T-cell (primary cell): ENCODE data around the gene UPK3A. TPM values are rescaled to one million over a fixed set of nuclear protein-coding genes. Genes with fewer than 3 reads are reported as not detected.

Experiments used
- ATAC-seq, 4 experiments: fragments of 200-7000 bp in 3 of 4; fragments of 150-1000 bp in 1 of 4; cut with Tn5 transposase; replicated peaks in 1 of 4; 1 replicate in 3 of 4; 2 replicates in 1 of 4; pipeline ENCODE4 v1.10.0; 2021; ENCODE audit warnings: moderate library complexity in 3 of 4, mild to moderate bottlenecking in 2 of 4, moderate number of reproducible peaks in 1 of 4
- CTCF ChIA-PET, 2 donors: fragments of 300-600 bp; sonication (Branson Sonifier 250); formaldehyde crosslinking; loops; one replicate each; lab custom pipeline; 2022; ENCODE audit warnings: antibody characterized with exemption in 2 of 2; lab: Charles Lee
- POLR2A ChIA-PET, 2 donors: fragments of 300-600 bp; sonication (Branson Sonifier 250); formaldehyde crosslinking; loops; one replicate each; lab custom pipeline; 2022; ENCODE audit warnings: antibody characterized with exemption in 2 of 2; lab: Charles Lee
- DNase-seq, 35 experiments: peaks; one replicate each; pipeline versions ENCODE4 v3.0.0 to v3.0.0-alpha.2; 2013 to 2023
- H3K27ac ChIP-seq: one replicate; pipeline ENCODE4 v1.5.1; 2013; ENCODE audit warnings: low read length
- H3K27me3 ChIP-seq, 2 experiments: replicated peaks in 1 of 2; 1 replicate in 1 of 2; 2 replicates in 1 of 2; pipeline versions ENCODE4 v1.6.1 to v1.7.0; 2013; ENCODE audit warnings: low read length in 1 of 2, mixed read lengths in 1 of 2; ENCODE audit not compliant: control insufficient read depth in 2 of 2, insufficient read depth in 2 of 2; ENCODE audit errors: extremely low read depth in 1 of 2
- H3K36me3 ChIP-seq, 2 donors: 1 replicate in 1 of 2; 2 replicates in 1 of 2; pipeline versions ENCODE4 v1.6.1 to v1.7.0; 2013; ENCODE audit warnings: low read length in 1 of 2; ENCODE audit not compliant: control insufficient read depth in 2 of 2, insufficient read depth in 1 of 2; ENCODE audit errors: extremely low read depth in 1 of 2
- H3K4me1 ChIP-seq, 2 experiments: 1 replicate in 1 of 2; 2 replicates in 1 of 2; pipeline versions ENCODE4 v1.6.1 to v1.7.0; 2013; ENCODE audit warnings: low read length in 2 of 2, mixed read lengths in 1 of 2; ENCODE audit not compliant: insufficient read depth in 2 of 2, control insufficient read depth in 1 of 2; ENCODE audit errors: extremely low read depth in 1 of 2
- H3K4me3 ChIP-seq, 2 donors: 1 replicate in 1 of 2; 2 replicates in 1 of 2; pipeline versions ENCODE4 v1.5.1 to v1.7.0; 2013; ENCODE audit warnings: mild to moderate bottlenecking in 2 of 2, low read length in 1 of 2, moderate library complexity in 1 of 2; ENCODE audit not compliant: control insufficient read depth in 1 of 2; ENCODE audit errors: extremely low read depth in 1 of 2
- H3K9me3 ChIP-seq: 2 replicates; pipeline ENCODE4 v1.7.0; 2013
- H3K27ac Mint-ChIP-seq, 2 donors: one replicate each; pipeline ENCODE4 v1.8.0; 2020 to 2021; ENCODE audit warnings: mild to moderate bottlenecking in 2 of 2, mixed read lengths in 2 of 2
- H3K27me3 Mint-ChIP-seq, 2 donors: one replicate each; pipeline ENCODE4 v1.8.0; 2021 to 2022; ENCODE audit warnings: mixed read lengths in 2 of 2
- H3K36me3 Mint-ChIP-seq: one replicate; pipeline ENCODE4 v1.8.0; 2021; ENCODE audit warnings: mixed read lengths
- H3K4me1 Mint-ChIP-seq, 3 donors: one replicate each; pipeline ENCODE4 v1.8.0; 2020 to 2022; ENCODE audit warnings: mixed read lengths in 3 of 3, mild to moderate bottlenecking in 1 of 3
- H3K4me3 Mint-ChIP-seq, 3 donors: one replicate each; pipeline ENCODE4 v1.8.0; 2020 to 2022; ENCODE audit warnings: mild to moderate bottlenecking in 3 of 3, mixed read lengths in 3 of 3, moderate library complexity in 3 of 3
- H3K9me3 Mint-ChIP-seq, 3 donors: one replicate each; pipeline ENCODE4 v1.8.0; 2020 to 2022; ENCODE audit warnings: mixed read lengths in 3 of 3
- WGBS: methylation state at CpG from one replicate; pipeline ENCODE4 v1.1.5; 2013; ENCODE audit warnings: missing lambda C conversion rate; ENCODE audit not compliant: insufficient coverage; 5-methylcytosine and 5-hydroxymethylcytosine counted together
- total RNA-seq, 35 experiments: library from RNA in 6 of 35; stranded (reverse) in 6 of 35; fragments of 120-200 nt in 1 of 35; gene quantifications; one replicate each; pipeline versions ENCODE4 v1.2.1 to v1.2.4 and lab custom pipeline; 2013 to 2026

The UPK3A gene
- total RNA-seq, 5 donors from 2014 or later (not counting 1 experiment from before 2014, with no cell fraction given) = not detected

DNA sequence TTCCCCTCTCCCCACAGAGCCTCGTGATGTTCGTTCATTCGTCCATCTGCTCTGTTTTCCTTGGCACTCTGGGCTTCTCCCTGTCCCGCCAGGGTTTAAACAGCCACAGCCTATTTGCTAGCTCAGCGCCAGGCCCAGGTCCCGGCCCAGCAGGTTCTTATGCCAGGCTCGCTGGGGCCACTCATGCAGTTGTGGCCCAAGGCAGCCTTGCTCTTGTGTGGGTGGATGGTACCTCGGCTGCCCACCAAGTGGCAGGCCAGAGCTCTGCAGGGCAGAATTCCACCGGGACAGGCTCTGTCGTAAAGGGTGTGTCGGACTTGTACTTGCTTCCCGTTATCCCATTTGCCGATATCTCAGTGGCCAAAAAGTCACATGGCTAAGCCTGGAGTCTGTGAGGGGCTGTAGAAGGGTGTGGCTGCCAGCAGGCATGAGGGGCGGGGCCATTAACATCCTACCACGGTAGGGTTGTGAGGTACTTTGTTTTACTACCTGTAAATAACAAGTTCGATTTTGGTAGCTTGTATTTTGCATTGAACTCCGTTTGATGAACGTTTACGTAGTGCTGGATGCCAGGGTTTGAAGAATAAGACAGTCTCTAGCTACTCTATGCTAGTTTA is 32.9 kb downstream of the UPK3A start:
- H3K27me3 ChIP-seq = no peaks in the 10 kb centered on the region
- Mint-ChIP-seq H3K4me3 (peak overlapping the region; percentile 78 to 84 (median 80)), H3K36me3 (peaks cover 18% of the 10 kb centered on the region), H3K9me3 (no peaks in the 10 kb centered on the region), H3K27ac (peak overlapping the region; percentile 98 to 99), H3K4me1 (peaks cover 89 to 97% (median 94%) of the 10 kb centered on the region in 3 donors), H3K27me3 (no peaks in the 10 kb centered on the region)
- DNase-seq (peak in 32 of 35 experiments; percentile 32 to 73 (median 58)), ATAC-seq (peak in 2 of 4 experiments; percentile 3 to 28)
- peaks cover 0 to 6% of the 10 kb centered on the region in 2 donors for H3K36me3 ChIP-seq
- ChIA-PET POLR2A (interaction anchor here (0.6 to 1.8 kb wide), 4 partner anchors 16 to 84 kb away, joined by 3 to 4 read pairs (median 3); partner anchors contain the start of gene UPK3A (in 1 of the 2)), CTCF (no interaction called here)
- 96% methylated on average over 8 of the region's 19 CpGs for WGBS
- H3K27ac ChIP-seq = peak overlapping the region; percentile 98
- H3K9me3 ChIP-seq = no peaks in the 10 kb centered on the region
- H3K4me1 ChIP-seq = peaks cover 16 to 69% of the 10 kb centered on the region in 2 experiments
- peak overlapping the region in 1 of 2 donors; percentile 40 for H3K4me3 ChIP-seq

DNA sequence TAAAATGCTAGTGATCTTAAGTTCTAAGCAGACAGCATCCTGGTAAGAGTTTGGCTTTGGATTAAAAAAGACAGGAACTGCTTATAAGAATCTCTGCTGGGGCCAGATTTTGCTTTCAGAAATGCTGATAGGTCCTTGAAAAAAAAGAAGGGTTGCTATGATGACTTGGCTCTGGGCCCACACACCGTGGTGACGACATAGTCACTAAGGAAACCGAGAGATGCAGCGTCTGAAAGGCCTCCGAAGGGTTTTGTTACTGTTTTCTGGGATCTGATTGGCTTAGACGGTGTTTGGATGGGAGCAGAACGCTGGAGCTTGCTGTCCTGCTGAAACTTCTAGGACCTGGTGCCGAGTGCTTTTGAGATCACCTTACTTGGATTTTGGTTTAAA is 33.4 kb downstream of the UPK3A start:
- DNase-seq (peak; percentile 75 to 97 (median 92)), ATAC-seq (peak; percentile 75 to 87 (median 84))
- no peaks in the 10 kb centered on the region for H3K9me3 ChIP-seq
- peaks cover 3 to 11% of the 10 kb centered on the region in 2 donors for H3K36me3 ChIP-seq
- H3K4me1 ChIP-seq = peaks cover 16 to 66% of the 10 kb centered on the region in 2 experiments
- H3K27me3 ChIP-seq = no peaks in the 10 kb centered on the region
- H3K27me3 Mint-ChIP-seq = no peaks in the 10 kb centered on the region
- peaks cover 17% of the 10 kb centered on the region for H3K36me3 Mint-ChIP-seq
- H3K9me3 Mint-ChIP-seq = no peaks in the 10 kb centered on the region
- 2% methylated on average over 8 of the region's 8 CpGs for WGBS
- CTCF ChIA-PET = interaction anchor here in 1 of 2 donors (1.1 kb wide), 1 partner anchor 79 kb away, joined by 3 read pairs; no protein-coding TSS in a partner anchor
- H3K27ac ChIP-seq = peak overlapping the region; percentile 98
- H3K27ac Mint-ChIP-seq = peak overlapping the region; percentile 98 to 99
- POLR2A ChIA-PET = interaction anchor here (0.6 to 1.8 kb wide), 2 partner anchors 16 to 17 kb away, joined by 3 to 4 read pairs; no protein-coding TSS in a partner anchor
- peak overlapping the region; percentile 15 to 40 for H3K4me3 ChIP-seq
- H3K4me1 Mint-ChIP-seq = peaks cover 89 to 97% (median 92%) of the 10 kb centered on the region in 3 donors
- H3K4me3 Mint-ChIP-seq = peak overlapping the region; percentile 78 to 84 (median 80)

DNA sequence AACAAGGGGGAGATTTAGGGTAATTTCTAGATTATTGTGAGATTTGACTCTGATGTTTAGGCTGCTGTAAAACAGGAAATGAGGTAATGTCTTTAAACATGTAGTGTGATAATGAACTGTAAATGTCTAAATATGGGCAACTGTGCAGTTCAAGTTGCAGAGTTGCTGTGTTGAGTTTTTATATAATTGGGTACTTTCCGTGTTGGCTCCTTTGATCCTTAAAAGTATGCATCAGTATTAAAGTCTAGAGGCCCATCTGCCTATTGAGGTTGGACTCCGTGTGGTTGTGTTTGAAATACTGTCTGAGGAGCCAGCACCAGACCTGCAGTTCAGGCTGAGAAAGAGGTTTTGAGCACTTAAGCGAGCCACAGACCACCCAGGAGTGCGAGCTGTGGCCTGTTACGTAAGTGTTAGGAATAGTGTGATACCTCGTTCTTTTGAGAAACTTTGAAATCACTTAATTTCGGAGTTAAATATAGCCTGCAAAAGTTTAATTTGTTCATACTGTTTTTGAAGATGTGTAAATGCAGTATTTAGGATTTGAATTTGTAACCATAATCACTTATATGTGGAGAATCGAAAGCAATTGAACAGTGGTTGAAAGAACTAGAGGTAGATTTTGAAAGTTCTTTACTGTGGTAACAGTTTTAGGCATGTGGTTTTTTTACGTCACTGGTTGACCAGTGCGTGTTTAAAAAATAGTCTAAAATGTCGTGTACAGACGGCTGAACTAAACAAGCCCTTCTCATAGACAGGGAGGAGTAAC is 34.0 kb downstream of the UPK3A start:
- H3K4me1 Mint-ChIP-seq = peaks cover 90 to 97% (median 94%) of the 10 kb centered on the region in 3 donors
- Histone ChIP-seq H3K4me3 (peak overlapping the region; percentile 15 to 40), H3K9me3 (no peaks in the 10 kb centered on the region), H3K4me1 (peaks cover 16 to 66% of the 10 kb centered on the region in 2 experiments), H3K27me3 (no peaks in the 10 kb centered on the region), H3K36me3 (peaks cover 6 to 17% of the 10 kb centered on the region in 2 donors), H3K27ac (peak overlapping the region; percentile 98)
- peaks cover 23% of the 10 kb centered on the region for H3K36me3 Mint-ChIP-seq
- ChIA-PET POLR2A (interaction anchor here (0.5 to 1.8 kb wide), 4 partner anchors 8 to 22 kb away, joined by 3 to 4 read pairs (median 3); no protein-coding TSS in a partner anchor), CTCF (interaction anchor here in 1 of 2 donors (1.1 kb wide), 1 partner anchor 79 kb away, joined by 3 read pairs; no protein-coding TSS in a partner anchor)
- H3K4me3 Mint-ChIP-seq = peak overlapping the region; percentile 78 to 84 (median 80)
- DNase-seq = peak in 34 of 35 experiments; percentile 27 to 90 (median 60)
- H3K27ac Mint-ChIP-seq = peak overlapping the region; percentile 98 to 99
- peak; percentile 76 to 82 (median 78) for ATAC-seq
- 3% methylated on average over 8 of the region's 12 CpGs for WGBS
- no peaks in the 10 kb centered on the region for H3K27me3 Mint-ChIP-seq
- no peaks in the 10 kb centered on the region for H3K9me3 Mint-ChIP-seq

DNA sequence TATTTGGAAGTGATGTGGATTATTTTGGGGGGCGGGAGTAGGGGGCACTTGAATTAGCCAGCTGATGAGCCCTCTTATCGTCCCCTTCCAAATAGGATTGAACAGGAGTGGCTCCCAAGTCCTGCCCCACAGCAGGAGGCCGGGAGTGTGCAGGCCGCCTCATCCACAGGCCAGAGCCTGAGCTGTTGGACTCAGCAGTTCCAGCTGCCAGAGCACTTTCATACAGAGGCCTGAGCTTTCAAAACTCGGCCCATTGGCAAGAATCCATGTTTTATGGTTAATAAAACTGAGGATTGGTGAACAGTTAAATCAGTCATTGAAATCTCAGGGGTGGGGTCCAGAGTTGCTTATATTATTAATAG is 34.6 kb downstream of the UPK3A start:
- Histone ChIP-seq H3K36me3 (peaks cover 10 to 23% of the 10 kb centered on the region in 2 donors), H3K27ac (peak overlapping the region; percentile 98), H3K4me1 (peaks cover 16 to 67% of the 10 kb centered on the region in 2 experiments), H3K9me3 (no peaks in the 10 kb centered on the region), H3K27me3 (no peaks in the 10 kb centered on the region), H3K4me3 (peak overlapping the region in 1 of 2 donors; percentile 40)
- ChIA-PET POLR2A (interaction anchor here in 1 of 2 donors (0.5 to 1.1 kb wide), 2 partner anchors 8 to 22 kb away, joined by 3 read pairs; no protein-coding TSS in a partner anchor), CTCF (interaction anchor here in 1 of 2 donors (1.1 kb wide), 1 partner anchor 78 kb away, joined by 3 read pairs; no protein-coding TSS in a partner anchor)
- no peaks in the 10 kb centered on the region for H3K9me3 Mint-ChIP-seq
- peak in 5 of 35 experiments; percentile 22 to 58 (median 27) for DNase-seq
- peaks cover 90 to 97% (median 94%) of the 10 kb centered on the region in 3 donors for H3K4me1 Mint-ChIP-seq
- no CpG with 5 or more reads among the region's 5 CpGs for WGBS
- H3K36me3 Mint-ChIP-seq = peaks cover 28% of the 10 kb centered on the region
- peak overlapping the region; percentile 78 to 84 (median 80) for H3K4me3 Mint-ChIP-seq
- peak overlapping the region; percentile 98 to 99 for H3K27ac Mint-ChIP-seq
- no peak for ATAC-seq
- no peaks in the 10 kb centered on the region for H3K27me3 Mint-ChIP-seq

DNA sequence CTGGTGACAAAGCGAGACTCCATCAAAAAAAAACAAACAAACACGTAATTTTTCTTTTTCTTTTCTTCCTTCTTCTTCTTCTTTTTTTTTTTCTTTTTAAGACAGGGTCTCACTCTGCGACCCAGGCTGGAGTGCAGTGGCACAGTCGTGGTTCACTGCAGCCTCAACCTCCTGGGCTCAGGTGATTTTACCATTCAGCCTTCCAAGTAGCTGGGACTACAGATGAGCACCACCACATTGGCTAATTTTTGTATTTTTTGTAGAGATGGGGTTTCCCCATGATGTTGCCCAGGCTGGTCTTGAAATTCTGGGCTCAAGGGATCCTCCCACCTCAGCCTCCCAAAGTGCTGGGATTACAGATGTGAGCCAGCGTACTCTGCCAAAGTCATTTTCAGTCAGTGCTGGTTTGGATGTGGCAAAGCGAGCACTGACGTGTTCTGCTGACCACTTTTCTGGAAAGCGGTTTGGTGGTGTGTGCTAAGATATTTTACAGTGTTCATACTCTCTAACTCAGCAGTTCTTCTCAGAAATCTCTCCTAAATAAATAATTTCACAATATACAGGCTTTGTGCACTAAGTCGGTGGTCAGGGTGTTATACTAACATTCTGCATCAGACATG is 35.7 kb downstream of the UPK3A start:
- Mint-ChIP-seq H3K36me3 (peaks cover 37% of the 10 kb centered on the region), H3K27ac (peak overlapping the region; percentile 98 to 99), H3K4me1 (peaks cover 90 to 95% (median 92%) of the 10 kb centered on the region in 3 donors), H3K27me3 (no peaks in the 10 kb centered on the region), H3K4me3 (peak overlapping the region; percentile 78 to 84 (median 80)), H3K9me3 (no peaks in the 10 kb centered on the region)
- ChIA-PET POLR2A (interaction anchor here (0.6 to 0.7 kb wide), 2 partner anchors 19 to 20 kb away, joined by 3 read pairs; no protein-coding TSS in a partner anchor), CTCF (no interaction called here)
- H3K4me1 ChIP-seq = peaks cover 16 to 68% of the 10 kb centered on the region in 2 experiments
- peaks cover 13 to 31% of the 10 kb centered on the region in 2 donors for H3K36me3 ChIP-seq
- ATAC-seq = no peak
- no peaks in the 10 kb centered on the region for H3K9me3 ChIP-seq
- WGBS = 71% methylated on average over 3 of the region's 9 CpGs
- DNase-seq = no peak
- no peaks in the 10 kb centered on the region for H3K27me3 ChIP-seq
- peak overlapping the region; percentile 98 for H3K27ac ChIP-seq
- no peak overlapping the region for H3K4me3 ChIP-seq
